Fibroblast of the aortic adventitia (primary cell): ENCODE results near the gene GALM. TPM values are rescaled to one million over a fixed set of nuclear protein-coding genes. Genes with fewer than 3 reads are reported as not detected.

Experiments
- DNase-seq: peaks from one replicate; pipeline ENCODE4 v3.0.0-alpha.2; 2010; ENCODE audit warnings: low read depth
- H3K4me3 ChIP-seq: 2 replicates; pipeline ENCODE4 v1.5.1; 2011; ENCODE audit warnings: low read depth, mild to moderate bottlenecking, control low read depth, low read length, moderate library complexity
- total RNA-seq: library from RNA; depleted of rRNA; stranded (reverse); fragments of >200 nt; gene quantifications from 2 replicates; pipeline ENCODE4 v1.2.3, GENCODE V29; 2012; ENCODE audit warnings: low replicate concordance
- TF ChIP-seq, protein P1 (sequence below): IDR thresholded peaks from 2 replicates; pipeline ENCODE4 v1.5.1; 2011; ENCODE audit warnings: mild to moderate bottlenecking, low read length, control low read depth, inconsistent platforms; ENCODE audit not compliant: insufficient read depth

Gene GALM
- total RNA-seq, 1 donor: 27.7 TPM

GRCh38 chr2:38737925-38738324 lies 72.0 kb downstream of the GALM start:
- TF ChIP-seq, protein P1, sequence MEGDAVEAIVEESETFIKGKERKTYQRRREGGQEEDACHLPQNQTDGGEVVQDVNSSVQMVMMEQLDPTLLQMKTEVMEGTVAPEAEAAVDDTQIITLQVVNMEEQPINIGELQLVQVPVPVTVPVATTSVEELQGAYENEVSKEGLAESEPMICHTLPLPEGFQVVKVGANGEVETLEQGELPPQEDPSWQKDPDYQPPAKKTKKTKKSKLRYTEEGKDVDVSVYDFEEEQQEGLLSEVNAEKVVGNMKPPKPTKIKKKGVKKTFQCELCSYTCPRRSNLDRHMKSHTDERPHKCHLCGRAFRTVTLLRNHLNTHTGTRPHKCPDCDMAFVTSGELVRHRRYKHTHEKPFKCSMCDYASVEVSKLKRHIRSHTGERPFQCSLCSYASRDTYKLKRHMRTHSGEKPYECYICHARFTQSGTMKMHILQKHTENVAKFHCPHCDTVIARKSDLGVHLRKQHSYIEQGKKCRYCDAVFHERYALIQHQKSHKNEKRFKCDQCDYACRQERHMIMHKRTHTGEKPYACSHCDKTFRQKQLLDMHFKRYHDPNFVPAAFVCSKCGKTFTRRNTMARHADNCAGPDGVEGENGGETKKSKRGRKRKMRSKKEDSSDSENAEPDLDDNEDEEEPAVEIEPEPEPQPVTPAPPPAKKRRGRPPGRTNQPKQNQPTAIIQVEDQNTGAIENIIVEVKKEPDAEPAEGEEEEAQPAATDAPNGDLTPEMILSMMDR: no peak
- DNase-seq: no peak
- no peak overlapping the region for H3K4me3 ChIP-seq

DNA sequence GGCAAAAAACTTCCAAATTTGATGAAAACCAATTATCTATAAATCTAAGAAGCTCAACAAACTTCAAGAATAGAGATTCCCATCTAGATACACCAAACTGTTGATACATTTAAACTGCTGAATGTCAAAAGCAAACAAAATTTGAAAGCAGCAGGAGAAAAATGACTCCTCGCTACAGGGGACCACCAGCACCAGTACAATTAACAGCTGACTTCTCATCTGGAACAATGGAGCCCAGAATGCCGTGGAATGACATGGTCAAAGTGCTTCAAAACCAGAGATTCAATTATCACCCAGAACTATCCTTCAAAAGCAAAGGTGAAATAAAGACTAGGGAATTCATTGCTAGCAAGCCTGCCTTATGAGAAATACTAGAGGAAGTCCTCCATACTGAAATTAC lies 73.6 kb downstream of the GALM start:
- TF ChIP-seq, protein P1: no peak
- H3K4me3 ChIP-seq: no peak overlapping the region
- no peak for DNase-seq

- peak; percentile 70 for DNase-seq
- TF ChIP-seq, protein P1: peak; percentile 18
- H3K4me3 ChIP-seq: no peak overlapping the region
Measured at GRCh38 chr2:38740851-38741731, 75.2 kb downstream of the GALM start.

DNA sequence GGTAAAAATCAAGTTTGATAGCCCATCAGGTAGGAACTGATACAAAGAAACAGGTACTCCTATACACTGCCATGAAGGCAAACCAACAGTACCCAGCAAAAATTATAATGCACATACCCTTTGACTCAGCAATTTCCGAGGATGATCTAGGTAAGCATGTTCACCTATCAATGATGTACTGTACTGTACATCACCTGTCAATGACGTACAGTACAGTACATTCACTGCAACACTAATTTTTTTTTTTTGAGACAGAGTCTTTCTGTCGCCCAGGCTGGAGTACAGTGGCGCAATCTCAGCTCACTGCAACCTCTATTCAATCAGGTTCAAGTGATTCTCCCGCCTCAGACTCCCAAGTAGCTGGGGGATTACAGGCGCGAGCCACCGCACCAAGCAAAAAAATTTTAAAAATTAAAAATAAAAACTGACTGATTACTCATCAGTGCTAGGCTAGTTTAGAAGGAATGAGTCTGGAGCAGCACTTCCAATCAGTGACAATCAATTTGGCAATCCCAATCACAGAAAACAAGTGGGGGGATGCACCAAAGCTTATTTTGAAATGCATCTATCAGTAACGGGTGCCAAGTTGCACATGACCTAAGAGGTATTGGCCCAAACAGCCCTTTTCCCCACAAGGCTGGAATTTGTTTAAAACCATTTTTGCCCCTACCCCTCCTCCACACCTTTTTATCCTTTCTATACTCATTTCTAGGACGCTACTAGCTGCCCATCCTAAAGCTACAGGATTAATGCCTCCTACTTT lies 77.1 kb downstream of the GALM start:
- H3K4me3 ChIP-seq: no peak overlapping the region
- no peak for DNase-seq
- TF ChIP-seq, protein P1: no peak

DNA sequence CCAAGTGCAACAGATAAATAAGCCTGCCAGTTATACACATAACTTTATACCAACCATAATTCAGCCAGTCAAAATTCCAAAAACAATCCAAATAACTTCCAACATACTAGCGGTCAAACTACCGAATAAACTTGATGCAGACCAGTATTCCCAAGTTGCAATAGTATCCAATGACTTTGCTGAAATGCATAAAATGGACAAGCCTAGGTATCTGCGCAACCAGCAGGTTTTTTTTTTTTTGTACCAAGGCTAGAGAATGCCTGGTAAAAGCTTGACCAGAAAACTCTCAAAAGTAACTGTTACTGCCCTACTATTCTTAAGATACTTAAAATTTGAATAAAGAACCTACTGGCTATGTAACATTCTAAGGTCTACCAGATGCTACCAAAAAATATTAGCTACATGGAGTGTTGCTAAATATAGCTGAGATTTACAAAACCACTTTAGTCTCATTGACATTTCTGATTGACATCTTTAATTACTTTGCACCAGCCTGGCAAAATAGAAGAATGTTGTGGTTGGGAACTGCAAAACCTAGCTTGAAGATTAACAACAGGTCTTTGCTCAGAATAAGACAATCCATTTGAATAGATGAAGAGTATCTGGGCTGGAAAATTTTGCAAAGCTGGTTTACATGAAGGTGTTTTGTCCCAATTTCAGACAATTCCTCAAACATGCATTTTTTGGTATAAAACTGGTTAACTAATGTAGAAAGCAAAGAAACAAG lies 77.9 kb downstream of the GALM start:
- no peak overlapping the region for H3K4me3 ChIP-seq
- DNase-seq: no peak
- TF ChIP-seq, protein P1: no peak

DNA sequence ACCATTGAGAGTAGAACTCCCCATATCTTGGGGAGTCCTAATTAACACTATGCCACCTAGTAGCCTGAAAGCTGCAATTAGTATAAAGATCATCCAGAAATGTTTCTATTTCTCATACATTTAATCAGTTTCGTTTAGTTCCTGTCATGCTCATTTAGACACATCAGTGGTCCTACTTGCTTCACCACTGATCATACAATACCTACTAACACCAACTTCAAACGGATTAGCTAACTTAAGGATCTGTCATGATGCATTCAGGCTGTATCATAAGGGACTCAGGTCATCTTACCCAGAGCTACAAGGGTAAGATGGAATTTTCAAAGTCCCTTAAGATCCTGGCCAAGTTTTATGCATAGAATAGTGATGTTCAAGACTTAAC lies 78.5 kb downstream of the GALM start:
- TF ChIP-seq, protein P1: no peak
- DNase-seq: no peak
- no peak overlapping the region for H3K4me3 ChIP-seq
